GM12878 (cell line): ENCODE results near the gene FAM170A. TPM values are rescaled to one million over a fixed set of nuclear protein-coding genes. Genes with fewer than 3 reads are reported as not detected.

Experiments
- ATAC-seq: fragments of 200-7000 bp; cut with Tn5 transposase; 3 replicates; pipeline ENCODE4 v1.9.1; 2020; ENCODE audit warnings: mild to moderate bottlenecking, moderate library complexity
- BruUV-seq: library from RNA; stranded (reverse); fragments of 400-500 nt; replicated peaks from 2 replicates; lab custom pipeline; 2021; lab: Mats Ljungman, UMichigan
- CTCF ChIA-PET: fragments of 300-600 bp; sonication (Branson Sonifier 250); formaldehyde crosslinking; extraction: SDS; loops from one replicate; lab custom pipeline; 2021; ENCODE audit warnings: inconsistent platforms; lab: Yijun Ruan, JAX
- POLR2A ChIA-PET: fragments of 350-600 bp; formaldehyde crosslinking; extraction: SDS; loops from one replicate; lab custom pipeline; 2021; ENCODE audit warnings: inconsistent platforms; lab: Charles Lee
- RAD21 ChIA-PET: fragments of 300-600 bp; sonication (Branson Sonifier 250); formaldehyde crosslinking; loops from one replicate; lab custom pipeline; 2023; ENCODE audit warnings: antibody characterized with exemption; ENCODE audit not compliant: unreplicated experiment; lab: Charles Lee
- SMC1A ChIA-PET: fragments of 300-600 bp; sonication (Branson Sonifier 250); formaldehyde crosslinking; loops from one replicate; lab custom pipeline; 2023; ENCODE audit not compliant: unreplicated experiment, uncharacterized antibody; lab: Charles Lee
- DNase-seq: peaks from one replicate; pipeline ENCODE4 v3.0.0-alpha.2; 2011; ENCODE audit warnings: low read depth, low spot score
- FAIRE-seq: peaks from 3 replicates; lab custom pipeline; 2011; peaks lifted over from hg19 to GRCh38; lab: Jason Lieb, UNC
- H2AFZ ChIP-seq: 2 replicates; pipeline ENCODE4 v1.6.0; 2011; ENCODE audit warnings: low read depth, low read length, control low read depth; ENCODE audit not compliant: control insufficient read depth
- H3K27ac ChIP-seq: 2 replicates; pipeline ENCODE4 v1.5.1; 2011; ENCODE audit warnings: control low read depth; ENCODE audit not compliant: control insufficient read depth, insufficient read depth
- H3K27me3 ChIP-seq, 2 experiments: replicated peaks in 1 of 2; 2 replicates each; pipeline versions ENCODE4 v1.6.0 to v1.6.1; 2011; ENCODE audit warnings: low read length in 1 of 2; ENCODE audit not compliant: control insufficient read depth in 2 of 2, insufficient read depth in 2 of 2
- H3K36me3 ChIP-seq, 2 experiments: 2 replicates each; pipeline ENCODE4 v1.5.1; 2011; ENCODE audit warnings: low read length in 1 of 2; ENCODE audit not compliant: control insufficient read depth in 2 of 2, insufficient read depth in 2 of 2
- H3K4me1 ChIP-seq: 2 replicates; pipeline ENCODE4 v1.6.1; 2011; ENCODE audit warnings: mild to moderate bottlenecking, low read length, moderate library complexity, mixed read lengths; ENCODE audit not compliant: control insufficient read depth, insufficient read depth
- H3K4me2 ChIP-seq: 2 replicates; pipeline ENCODE4 v1.6.0; 2011; ENCODE audit warnings: control low read depth; ENCODE audit not compliant: control insufficient read depth, insufficient read depth
- H3K4me3 ChIP-seq: fragments of 200-600 bp; sonication (generic); 2 replicates; pipeline ENCODE4 v1.5.1; 2016
- H3K79me2 ChIP-seq: 2 replicates; pipeline ENCODE4 v1.6.0; 2011; ENCODE audit warnings: low read length; ENCODE audit not compliant: control insufficient read depth, insufficient read depth
- H3K9ac ChIP-seq: 2 replicates; pipeline ENCODE4 v1.8.0; 2011; ENCODE audit warnings: low read length, control low read depth, mixed read lengths; ENCODE audit not compliant: control insufficient read depth, insufficient read depth
- H3K9me3 ChIP-seq: replicated peaks from 3 replicates; pipeline ENCODE4 v1.5.1; 2011; ENCODE audit warnings: mild to moderate bottlenecking, low read length; ENCODE audit not compliant: control insufficient read depth, insufficient read depth
- H4K20me1 ChIP-seq: 2 replicates; pipeline ENCODE4 v1.6.0; 2011; ENCODE audit not compliant: control insufficient read depth, insufficient read depth
- BMI1 ChIP-seq: fragments of 450-650 bp; IDR thresholded peaks from 2 replicates; pipeline ENCODE4 v1.6.1; 2016; ENCODE audit warnings: mild to moderate bottlenecking, moderate library complexity, borderline replicate concordance
- IRF4 ChIP-seq: IDR thresholded peaks from 2 replicates; pipeline ENCODE4 v1.6.1; 2011; ENCODE audit warnings: low read depth, low read length
- JUNB ChIP-seq: IDR thresholded peaks from 2 replicates; pipeline ENCODE4 v1.6.1; 2016; ENCODE audit warnings: antibody characterized with exemption, mild to moderate bottlenecking
- KDM1A ChIP-seq: fragments of 200-600 bp; sonication (generic); IDR thresholded peaks from 2 replicates; pipeline ENCODE4 v1.6.1; 2016; ENCODE audit warnings: borderline replicate concordance
- RB1 ChIP-seq: fragments of 450-650 bp; formaldehyde crosslinking; IDR thresholded peaks from 2 replicates; pipeline ENCODE4 v1.6.1; 2017; ENCODE audit warnings: mild to moderate bottlenecking, borderline replicate concordance
- RCOR1 ChIP-seq: conservative IDR thresholded peaks from 2 replicates; pipeline ENCODE4 v1.6.1; 2012; ENCODE audit warnings: low read depth, low read length, improper control_type of control experiment
- WGBS: methylation state at CpG from one replicate; pipeline ENCODE4 v1.1.6; 2016; ENCODE audit warnings: low lambda C conversion rate; ENCODE audit not compliant: insufficient replicate concordance, insufficient coverage; ENCODE audit errors: missing lambda C conversion rate; 5-methylcytosine and 5-hydroxymethylcytosine counted together
- in situ Hi-C: fragments of 300-500 bp; cut with MboI; formaldehyde crosslinking; loops from 9 replicates; pipeline ENCODE4 v1.14.3; 2018; ENCODE audit warnings: mixed read lengths
- intact Hi-C: fragments of 100-400 bp; cut with micrococcal nuclease; formaldehyde crosslinking; loops from one replicate; pipeline ENCODE4 v1.14.2; 2022; ENCODE audit not compliant: unreplicated experiment
- polyA plus RNA-seq, 11 experiments: library from polyadenylated mRNA; depleted of rRNA in 4 of 11; unstranded in 6 of 11; stranded (reverse) in 5 of 11; fragments of >200 nt; fragmentation: Nextera tagmentation in 4 of 11; fragmentation: Illumina TruSeq in 1 of 11; extraction: Ambion mirVana in 4 of 11; extraction: Trizol in 1 of 11; gene quantifications; 1 replicate in 1 of 11; 2 replicates in 10 of 11; pipeline versions ENCODE4 v1.2.1 to v1.2.3, GENCODE V29; 2011 to 2016; ENCODE audit warnings: inconsistent platforms in 2 of 11, missing spikeins in 2 of 11, low read depth in 1 of 11
- total RNA-seq, 4 experiments: library from RNA; depleted of rRNA in 3 of 4; stranded (reverse); fragments of >200 nt in 3 of 4; fragmentation: Illumina TruSeq in 1 of 4; extraction: Trizol in 1 of 4; gene quantifications; 2 replicates each; pipeline versions ENCODE4 v1.2.1 to v1.2.3, GENCODE V29; 2013 to 2021

FAM170A gene
- total and polyA plus RNA-seq, 10 of the 15 experiments (the other 5 are each of a cell fraction or from before 2014, with no cell fraction given), result not detected

DNA sequence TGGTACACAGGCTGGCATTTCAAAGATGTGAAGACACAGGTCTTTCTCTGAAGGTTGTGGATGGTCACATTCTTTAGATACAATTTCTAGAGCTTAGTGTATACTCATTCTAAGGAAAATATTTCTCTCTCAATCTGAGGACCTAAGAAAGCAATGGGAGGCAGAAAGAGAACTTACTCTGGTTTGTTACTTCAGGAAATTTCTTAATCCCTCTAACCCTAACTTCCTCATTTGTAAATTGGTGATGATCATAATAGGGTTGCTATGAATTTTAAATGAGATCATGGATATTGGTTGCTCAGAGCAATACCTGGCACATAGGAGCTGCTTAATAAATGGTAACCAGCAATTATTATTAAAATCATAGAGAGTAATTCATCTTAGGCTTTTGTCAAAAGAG, 22.1 kb downstream of the FAM170A start:
- Histone ChIP-seq H4K20me1 (no peaks in the 10 kb centered on the region), H3K9me3 (no peaks in the 10 kb centered on the region), H3K79me2 (no peaks in the 10 kb centered on the region), H3K4me1 (no peaks in the 10 kb centered on the region), H3K4me2 (no peak overlapping the region), H3K4me3 (no peak overlapping the region), H3K36me3 (no peaks in the 10 kb centered on the region), H3K9ac (no peak overlapping the region), H3K27me3 (no peaks in the 10 kb centered on the region), H2AFZ (no peak overlapping the region), H3K27ac (no peak overlapping the region)
- FAIRE-seq (no peak), DNase-seq (no peak), ATAC-seq (no peak)
- ChIA-PET SMC1A (interaction anchor here (0.7 kb wide), 1 partner anchor 63 kb away, joined by 3 read pairs; no protein-coding TSS in a partner anchor), POLR2A (no interaction called here), RAD21 (no interaction called here), CTCF (no interaction called here)
- intact Hi-C loops (no loop called here), in situ Hi-C loops (no loop called here)
- BruUV-seq, result no TSS peak
- TF ChIP-seq RB1 (no peak), JUNB (no peak), KDM1A (no peak), BMI1 (no peak), RCOR1 (no peak)

GRCh38 chr5:119655061-119655460, 25.7 kb downstream of the FAM170A start:
- Histone ChIP-seq H3K79me2 (no peaks in the 10 kb centered on the region), H3K27me3 (no peaks in the 10 kb centered on the region), H3K36me3 (no peaks in the 10 kb centered on the region), H4K20me1 (no peaks in the 10 kb centered on the region), H2AFZ (no peak overlapping the region), H3K9me3 (no peaks in the 10 kb centered on the region), H3K9ac (no peak overlapping the region), H3K4me2 (no peak overlapping the region), H3K27ac (no peak overlapping the region), H3K4me3 (no peak overlapping the region), H3K4me1 (no peaks in the 10 kb centered on the region)
- ChIA-PET SMC1A (no interaction called here), RAD21 (no interaction called here), POLR2A (no interaction called here), CTCF (no interaction called here)
- DNase-seq, result no peak
- BruUV-seq, result no TSS peak
- FAIRE-seq, result no peak
- 58% methylated on average over 2 of the region's 2 CpGs for WGBS
- ATAC-seq, result no peak
- in situ Hi-C loops (no loop called here), intact Hi-C loops (no loop called here)
- no peak for TF ChIP-seq IRF4
